Esophagus muscularis mucosa (tissue), 4 donors: Measurements from ENCODE around the gene GTF3C5. TPM values are rescaled to one million over a fixed set of nuclear protein-coding genes. Genes with fewer than 3 reads are reported as not detected.

ENCODE experiments used
- DNase-seq: peaks from one replicate; pipeline ENCODE4 v3.0.0-alpha.2; 2017; ENCODE audit errors: extremely low spot score
- H3K27ac ChIP-seq, 4 donors: fragments of 200-600 bp; sonication (generic); replicated peaks in 1 of 4; 1 replicate in 3 of 4; 2 replicates in 1 of 4; pipeline ENCODE4 v1.5.1; 2016 to 2019; ENCODE audit warnings: mild to moderate bottlenecking in 1 of 4
- H3K27me3 ChIP-seq, 4 donors: fragments of 200-600 bp; sonication (generic); one replicate each; pipeline versions ENCODE4 v1.5.1 to v1.6.0; 2016 to 2019
- H3K36me3 ChIP-seq, 4 donors: fragments of 200-600 bp; sonication (generic); one replicate each; pipeline ENCODE4 v1.5.1; 2016 to 2019
- H3K4me1 ChIP-seq, 4 donors: fragments of 200-600 bp; sonication (generic); one replicate each; pipeline ENCODE4 v1.5.1; 2016 to 2019
- H3K4me3 ChIP-seq, 4 donors: fragments of 200-600 bp; sonication (generic); 1 replicate in 2 of 4; 2 replicates in 2 of 4; pipeline ENCODE4 v1.5.1; 2016 to 2019; ENCODE audit warnings: mild to moderate bottlenecking in 4 of 4, moderate library complexity in 1 of 4
- H3K9me3 ChIP-seq, 4 donors: fragments of 200-600 bp; sonication (generic); 1 replicate in 3 of 4; 2 replicates in 1 of 4; pipeline ENCODE4 v1.5.1; 2016 to 2019
- CTCF ChIP-seq, 3 experiments: fragments of 200-600 bp in 2 of 3; fragments of 450-650 bp in 1 of 3; sonication (generic) in 2 of 3; IDR thresholded peaks; one replicate each; pipeline ENCODE4 v1.5.1; 2017 to 2019; ENCODE audit warnings: antibody characterized with exemption in 3 of 3, mild to moderate bottlenecking in 2 of 3, moderate library complexity in 1 of 3
- EP300 ChIP-seq: sonication (generic); formaldehyde crosslinking; IDR thresholded peaks from one replicate; pipeline ENCODE4 v1.6.1; 2017; ENCODE audit warnings: antibody characterized with exemption
- POLR2A ChIP-seq: fragments of 450-650 bp; IDR thresholded peaks from one replicate; pipeline ENCODE4 v1.6.1; 2017; ENCODE audit warnings: antibody characterized with exemption, moderate library complexity, mild to moderate bottlenecking, low read depth
- POLR2AphosphoS5 ChIP-seq, 2 donors: sonication (generic); formaldehyde crosslinking; IDR thresholded peaks; one replicate each; pipeline ENCODE4 v1.6.1; 2017; ENCODE audit warnings: antibody characterized with exemption in 2 of 2
- WGBS: methylation state at CpG from one replicate; pipeline ENCODE4 v1.1.5; 2018; 5-methylcytosine and 5-hydroxymethylcytosine counted together
- intact Hi-C: fragments of 100-400 bp; cut with DNase I; formaldehyde crosslinking; loops from one replicate; pipeline ENCODE4 v1.15.1; 2023
- total RNA-seq, 4 donors: library from RNA; depleted of rRNA; stranded (reverse); fragments of >200 nt; gene quantifications; one replicate each; pipeline versions ENCODE4 v1.1.0 to v1.2.1, GENCODE V29; 2016

Gene GTF3C5
- total RNA-seq, 4 donors from 2014 or later, result 38.9 to 58.1 (median 42.4) TPM

DNA sequence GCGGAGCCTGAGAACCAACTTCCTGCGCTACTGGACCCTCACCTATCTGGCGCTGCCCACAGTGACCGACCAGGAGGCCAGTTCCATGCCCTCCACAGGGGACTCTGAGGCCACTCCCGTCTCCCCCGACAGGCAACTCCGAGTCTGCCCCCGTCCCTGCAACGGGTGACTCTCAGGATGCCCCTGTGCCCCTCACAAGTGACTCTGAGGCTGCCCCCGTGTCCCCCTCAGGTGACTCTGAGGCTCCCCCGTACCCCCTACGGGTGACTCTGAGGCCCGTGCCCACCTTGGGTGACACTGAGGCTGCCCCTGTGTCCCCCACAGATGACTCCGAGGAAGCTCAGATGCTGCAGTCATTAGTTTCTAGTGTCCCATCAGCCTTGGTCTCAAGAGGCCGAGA is 56.1 kb downstream of the GTF3C5 start:
- H3K27ac ChIP-seq, result no peak overlapping the region
- no peak overlapping the region for H3K4me3 ChIP-seq
- no peak for TF ChIP-seq POLR2A
- no peak for TF ChIP-seq CTCF (IDR thresholded peaks at IDR 0.05)
- no peak for TF ChIP-seq POLR2AphosphoS5 (IDR thresholded peaks at IDR 0.05)
- no peak for TF ChIP-seq EP300
- WGBS, result 92% methylated on average over 10 of the region's 15 CpGs
- no peaks in the 10 kb centered on the region for H3K36me3 ChIP-seq
- DNase-seq, result no peak
- no peaks in the 10 kb centered on the region for H3K4me1 ChIP-seq
- intact Hi-C loops, result no loop called here
- peaks cover 0 to 2% (median 0%) of the 10 kb centered on the region in 4 donors for H3K27me3 ChIP-seq
- no peaks in the 10 kb centered on the region for H3K9me3 ChIP-seq

- H3K4me3 ChIP-seq, result no peak overlapping the region
- no peaks in the 10 kb centered on the region for H3K4me1 ChIP-seq
- H3K36me3 ChIP-seq, result no peaks in the 10 kb centered on the region
- H3K9me3 ChIP-seq, result no peaks in the 10 kb centered on the region
- H3K27me3 ChIP-seq, result no peaks in the 10 kb centered on the region
- intact Hi-C loops, result no loop called here
- WGBS, result 82% methylated on average over 5 of the region's 7 CpGs
- TF ChIP-seq EP300 (no peak), CTCF (IDR thresholded peaks at IDR 0.05) (no peak), POLR2AphosphoS5 (IDR thresholded peaks at IDR 0.05) (no peak), POLR2A (no peak)
- no peak overlapping the region for H3K27ac ChIP-seq
- no peak for DNase-seq
Measured at GRCh38 chr9:133087429-133088145, 56.8 kb downstream of the GTF3C5 start.

DNA sequence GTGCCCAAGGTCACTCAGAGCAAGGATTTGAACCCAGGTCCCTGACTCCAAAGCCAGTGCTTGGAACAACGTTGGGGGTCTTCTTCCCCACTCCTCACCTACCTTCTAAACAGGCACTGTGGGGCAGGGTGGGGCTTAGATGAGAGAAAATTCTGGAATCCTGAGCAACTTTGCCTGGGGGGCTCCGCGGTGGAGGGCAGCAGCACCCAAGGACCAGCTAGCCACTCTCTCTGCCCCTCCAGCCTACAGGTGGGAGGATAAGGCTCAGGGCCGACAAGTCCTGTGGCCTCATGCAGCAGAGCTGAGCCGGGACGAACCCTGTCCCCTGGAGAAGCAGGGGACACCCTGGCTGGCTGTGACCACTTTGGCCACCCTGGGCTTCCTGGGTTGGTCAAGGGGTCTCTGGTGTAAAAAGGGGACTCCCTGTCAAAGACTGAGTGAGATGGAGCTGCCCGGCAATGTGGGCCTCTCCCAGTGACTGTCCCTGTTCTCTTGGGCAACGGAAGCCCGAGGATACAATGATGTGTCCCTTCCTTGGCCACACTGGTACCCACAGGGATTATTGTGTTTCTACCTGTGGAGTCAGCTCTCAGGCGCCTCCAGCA is 57.5 kb downstream of the GTF3C5 start:
- WGBS, result 96% methylated on average over 7 of the region's 10 CpGs
- DNase-seq, result no peak
- Histone ChIP-seq H3K36me3 (no peaks in the 10 kb centered on the region), H3K9me3 (no peaks in the 10 kb centered on the region), H3K4me1 (no peaks in the 10 kb centered on the region), H3K4me3 (no peak overlapping the region), H3K27ac (no peak overlapping the region), H3K27me3 (no peaks in the 10 kb centered on the region)
- intact Hi-C loops, result no loop called here
- no peak for TF ChIP-seq POLR2AphosphoS5 (IDR thresholded peaks at IDR 0.05)
- no peak for TF ChIP-seq EP300
- no peak for TF ChIP-seq CTCF (IDR thresholded peaks at IDR 0.05)
- no peak for TF ChIP-seq POLR2A

GRCh38 chr9:133088756-133089155 is 58.0 kb downstream of the GTF3C5 start:
- DNase-seq, result no peak
- 75% methylated on average over 1 of the region's 7 CpGs for WGBS
- intact Hi-C loops, result no loop called here

More at GRCh38 chr9:133088756-133089155, 58.0 kb downstream of the GTF3C5 start:
- Histone ChIP-seq H3K4me1 (no peaks in the 10 kb centered on the region), H3K27ac (no peak overlapping the region), H3K4me3 (no peak overlapping the region), H3K27me3 (no peaks in the 10 kb centered on the region), H3K9me3 (no peaks in the 10 kb centered on the region), H3K36me3 (no peaks in the 10 kb centered on the region)
- TF ChIP-seq POLR2A (no peak), POLR2AphosphoS5 (IDR thresholded peaks at IDR 0.05) (no peak), CTCF (IDR thresholded peaks at IDR 0.05) (no peak), EP300 (no peak)
